HG03439 (cell line): Measurements from ENCODE around the gene MAP3K3.

ENCODE experiments used
- ATAC-seq: cut with Tn5 transposase; IDR thresholded peaks from one replicate; pipeline ENCODE4 v1.9.1; 2021; ENCODE audit warnings: mild to moderate bottlenecking, moderate library complexity; ENCODE audit not compliant: unreplicated experiment

Gene MAP3K3

DNA sequence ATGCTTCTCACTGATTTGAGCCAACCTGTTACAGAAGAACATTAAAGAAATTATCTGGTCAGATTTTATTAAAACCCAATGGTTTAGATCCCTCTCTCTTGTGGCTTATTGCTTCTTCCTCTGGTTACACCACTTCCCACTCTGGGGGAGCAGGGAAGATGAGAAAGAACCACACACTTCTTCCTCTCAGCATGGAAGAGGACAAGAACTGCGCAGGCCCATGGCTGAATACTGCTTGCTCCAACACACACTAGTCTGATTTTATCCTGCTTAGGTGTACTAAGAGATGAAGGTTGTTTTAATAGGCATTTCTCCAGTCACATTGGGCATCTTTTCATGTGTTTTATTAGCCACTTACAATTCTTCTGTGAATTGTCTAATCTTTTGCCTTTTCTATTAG is 27.6 kb downstream of the MAP3K3 start:
- ATAC-seq: no peak

GRCh38 chr17:63652106-63652505 is 29.9 kb downstream of the MAP3K3 start:
- ATAC-seq: no peak

DNA sequence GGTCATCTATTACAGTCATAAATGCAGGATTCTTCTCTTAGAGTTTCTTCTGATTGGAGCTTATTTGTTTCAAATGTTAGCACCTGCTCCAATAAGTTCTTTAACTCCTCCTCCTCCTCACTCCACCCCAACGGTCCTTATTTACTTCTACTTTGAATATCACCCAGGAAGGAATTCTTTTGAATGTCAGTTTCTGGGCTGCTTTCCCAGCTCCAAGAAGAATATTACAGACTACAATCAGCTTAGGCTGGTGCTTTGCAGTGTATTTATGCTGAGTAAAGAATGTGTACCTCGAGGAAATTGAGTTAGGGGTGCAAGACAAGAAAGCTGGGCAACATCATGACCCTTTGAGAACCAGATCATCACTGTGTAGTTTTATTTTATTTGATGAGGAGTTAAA is 30.8 kb downstream of the MAP3K3 start:
- ATAC-seq: no peak

GRCh38 chr17:63657786-63658185 is 35.6 kb downstream of the MAP3K3 start:
- ATAC-seq: no peak

- ATAC-seq: no peak
Measured at GRCh38 chr17:63658366-63658765, 36.1 kb downstream of the MAP3K3 start.

DNA sequence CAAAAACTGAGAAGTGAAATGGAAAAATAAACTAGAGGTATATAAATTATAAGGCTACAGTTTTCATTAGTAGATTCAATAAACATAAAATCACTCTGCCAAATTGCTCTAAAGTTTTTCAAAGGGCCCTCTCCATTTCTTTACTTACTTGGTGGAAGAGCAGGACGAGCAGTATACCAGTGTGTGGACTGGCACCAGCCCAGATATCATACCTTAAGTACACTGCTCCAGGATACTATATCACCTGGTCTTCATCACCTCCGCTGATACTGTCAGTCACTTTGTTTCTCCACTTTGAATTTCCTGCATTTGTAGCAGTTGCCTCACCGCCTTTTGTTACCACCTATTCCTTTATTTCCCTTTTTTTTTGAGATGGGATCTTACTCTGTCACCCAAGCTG is 37.6 kb downstream of the MAP3K3 start:
- ATAC-seq: no peak

GRCh38 chr17:63665527-63666214 is 43.5 kb downstream of the MAP3K3 start:
- ATAC-seq: no peak

- no peak for ATAC-seq
Measured at GRCh38 chr17:63672856-63673255, 50.6 kb downstream of the MAP3K3 start.

DNA sequence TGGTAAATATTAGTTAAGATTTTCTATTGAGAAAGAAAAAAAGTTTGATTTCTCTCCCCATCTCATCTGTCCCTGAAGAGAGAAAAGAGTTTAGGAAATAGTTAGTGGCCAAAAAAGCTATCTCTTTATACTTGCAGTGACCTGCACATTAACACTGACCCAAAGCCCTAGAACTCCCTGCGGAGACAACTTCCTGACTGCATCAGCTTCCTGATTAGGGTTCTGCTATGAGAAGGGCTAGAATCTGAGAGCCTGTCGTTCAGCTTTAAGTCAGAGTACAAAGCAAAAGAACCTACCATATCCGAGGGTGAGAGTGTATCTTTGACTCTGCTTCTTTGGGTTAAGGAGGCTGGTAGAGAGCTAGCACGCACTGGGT is 53.0 kb downstream of the MAP3K3 start:
- ATAC-seq: no peak

DNA sequence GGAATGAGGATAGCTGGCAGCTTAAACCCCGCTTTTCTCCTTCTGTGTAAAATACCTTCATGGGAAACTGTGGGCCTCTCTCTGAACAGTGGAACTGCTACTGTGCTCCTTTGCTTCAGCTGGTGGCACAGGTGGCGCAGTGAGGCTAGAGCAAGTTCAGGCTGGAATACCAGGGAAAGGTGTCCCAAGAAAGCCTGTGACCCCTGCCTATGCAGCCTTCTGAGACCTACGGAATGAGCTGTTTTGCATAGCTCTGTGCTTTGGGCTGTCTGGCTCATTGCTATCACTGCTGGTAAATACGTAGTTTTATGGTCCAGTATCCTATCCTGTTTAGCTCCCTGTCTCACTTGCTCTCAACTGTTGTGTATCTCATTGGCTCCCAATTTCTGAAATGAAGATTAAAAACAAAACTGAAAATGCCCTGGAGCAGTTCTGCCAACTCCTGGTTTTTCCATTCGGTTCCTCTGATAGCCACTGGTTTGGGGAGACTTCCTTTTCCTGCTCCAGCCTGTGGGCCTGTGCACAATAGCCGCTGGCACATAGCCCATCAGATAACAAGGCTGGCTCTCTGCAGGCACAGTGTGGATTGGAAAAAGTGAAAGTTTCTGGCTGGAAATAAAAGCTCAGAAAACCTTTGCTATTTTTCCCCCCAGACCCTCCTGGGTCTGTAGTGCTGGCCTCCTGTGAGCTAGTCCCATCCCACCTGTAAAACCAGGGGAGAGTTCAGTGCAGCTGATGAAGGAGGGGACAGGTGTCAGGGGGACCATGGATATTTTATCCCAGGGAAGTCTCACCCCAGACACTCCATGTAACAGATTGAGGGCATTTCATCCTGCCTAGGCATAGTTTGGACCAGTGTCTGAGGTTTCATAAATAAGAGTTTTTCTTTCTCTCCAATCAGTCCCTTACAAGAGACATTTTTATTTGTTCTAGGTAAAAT is 53.7 kb downstream of the MAP3K3 start:
- no peak for ATAC-seq

- no peak for ATAC-seq
Measured at GRCh38 chr17:63676584-63676983, 54.4 kb downstream of the MAP3K3 start.

DNA sequence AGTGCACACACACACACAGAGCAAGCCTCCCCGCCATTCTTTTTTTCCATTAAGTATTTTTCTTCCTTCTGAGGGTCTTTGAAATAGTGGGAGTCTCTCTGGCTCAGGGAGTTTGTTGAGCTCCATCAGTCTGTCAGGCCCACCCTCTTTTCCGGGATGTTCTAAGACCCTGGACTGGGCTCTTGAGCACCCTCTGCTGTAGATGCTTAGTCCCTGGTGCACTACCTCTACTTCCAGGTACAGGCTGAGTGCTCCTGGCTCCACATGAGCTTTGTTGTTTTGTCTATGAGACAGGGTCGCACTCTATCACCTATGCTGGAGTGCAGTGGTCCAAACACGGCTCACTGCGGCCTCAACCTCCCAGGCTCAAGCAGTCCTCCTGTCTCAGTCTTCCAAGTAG is 57.0 kb downstream of the MAP3K3 start:
- ATAC-seq: no peak

DNA sequence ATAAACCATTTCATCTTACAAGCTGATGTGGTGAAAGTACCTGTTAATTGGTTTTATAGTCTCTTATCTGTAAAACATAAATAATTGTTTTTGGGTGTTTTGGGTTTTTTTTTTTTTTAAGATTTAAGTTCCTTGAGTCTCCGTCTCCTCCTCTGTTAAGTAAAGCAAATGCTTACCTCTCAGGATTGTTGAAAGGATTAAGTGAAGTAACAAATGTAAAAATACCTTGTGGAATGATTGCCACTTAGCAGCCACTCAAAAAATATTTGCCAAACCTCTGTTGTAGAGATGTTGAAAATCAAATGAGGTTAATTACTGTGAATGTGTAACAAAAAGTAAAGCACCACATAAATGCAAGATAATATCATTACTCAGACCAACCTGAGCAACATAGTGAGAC is 58.5 kb downstream of the MAP3K3 start:
- no peak for ATAC-seq

DNA sequence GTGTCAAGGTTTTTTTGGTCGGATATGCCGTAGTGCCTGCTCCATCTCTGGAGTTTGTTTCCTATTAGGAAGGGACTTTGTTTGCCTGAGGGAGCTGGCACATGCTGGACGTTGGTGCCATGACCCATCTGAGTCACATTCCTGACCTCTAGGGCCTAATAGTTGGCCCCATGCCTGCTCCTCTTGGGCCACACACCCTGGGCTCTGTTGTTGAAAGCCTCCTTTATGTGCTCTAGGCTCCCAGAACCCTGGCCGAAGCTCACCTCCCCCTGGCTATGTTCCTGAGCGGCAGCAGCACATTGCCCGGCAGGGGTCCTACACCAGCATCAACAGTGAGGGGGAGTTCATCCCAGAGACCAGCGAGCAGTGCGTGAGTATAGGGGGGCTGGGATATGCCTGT is 59.3 kb downstream of the MAP3K3 start:
- no peak for ATAC-seq

DNA sequence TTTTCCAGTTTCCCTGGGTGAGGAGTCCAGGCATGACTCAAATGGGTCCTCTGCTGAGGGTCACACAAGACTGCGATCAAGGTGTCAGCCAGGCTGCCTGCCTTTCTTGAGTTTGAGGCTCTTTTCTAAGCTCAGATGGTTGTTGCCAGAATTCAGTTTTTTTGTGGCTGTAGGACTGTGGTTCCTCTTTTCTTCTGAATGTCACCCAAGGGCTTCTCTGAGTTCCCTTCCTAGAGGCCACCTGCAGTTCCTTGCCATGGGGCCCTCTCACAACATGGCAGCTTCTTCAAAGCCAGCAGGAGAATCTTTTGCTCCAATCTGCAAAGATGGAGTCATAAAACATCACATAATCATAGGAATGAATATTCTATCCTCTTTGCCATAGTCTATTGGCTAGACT is 60.2 kb downstream of the MAP3K3 start:
- ATAC-seq: no peak

- no peak for ATAC-seq
Measured at GRCh38 chr17:63682981-63683380, 60.8 kb downstream of the MAP3K3 start.

DNA sequence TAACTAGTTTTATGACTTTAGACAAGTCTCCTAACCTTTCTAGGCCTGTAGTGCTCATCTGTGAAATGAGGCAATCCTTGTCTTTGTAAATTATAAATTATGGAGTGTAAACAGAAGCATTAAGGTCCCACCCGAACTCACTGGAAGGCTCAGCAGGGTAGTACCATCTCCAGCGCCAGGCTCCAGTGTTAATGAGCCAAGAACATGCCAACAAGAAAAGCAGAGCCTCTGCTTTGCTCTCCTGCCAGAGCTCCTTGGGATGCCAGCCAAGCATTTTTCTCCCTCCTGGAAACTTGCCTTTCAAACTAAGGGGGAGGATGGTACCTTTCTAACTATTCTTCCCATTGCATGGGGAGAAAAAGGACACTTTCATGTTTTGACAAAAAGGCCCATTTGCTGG is 62.8 kb downstream of the MAP3K3 start:
- ATAC-seq: no peak

DNA sequence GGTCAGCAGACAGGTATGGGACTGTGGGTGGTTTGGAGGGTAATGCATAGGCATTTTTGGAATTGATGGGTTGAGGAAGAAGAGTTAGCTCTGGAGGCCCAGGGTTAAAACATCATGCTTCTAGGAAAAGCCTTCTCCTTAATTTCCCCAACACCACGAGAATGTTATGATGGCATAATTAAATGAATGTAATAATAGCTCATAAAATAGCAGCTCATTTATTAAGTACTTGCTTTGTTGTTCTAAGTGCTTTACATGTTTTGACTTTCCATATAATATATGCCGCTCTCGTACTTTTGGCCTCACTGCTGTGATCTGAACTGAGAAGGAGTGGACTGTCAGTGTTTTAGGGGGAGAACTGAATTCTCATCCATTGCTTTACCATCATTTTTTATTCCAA is 63.4 kb downstream of the MAP3K3 start:
- no peak for ATAC-seq

GRCh38 chr17:63686138-63686685 is 64.0 kb downstream of the MAP3K3 start:
- ATAC-seq: no peak

DNA sequence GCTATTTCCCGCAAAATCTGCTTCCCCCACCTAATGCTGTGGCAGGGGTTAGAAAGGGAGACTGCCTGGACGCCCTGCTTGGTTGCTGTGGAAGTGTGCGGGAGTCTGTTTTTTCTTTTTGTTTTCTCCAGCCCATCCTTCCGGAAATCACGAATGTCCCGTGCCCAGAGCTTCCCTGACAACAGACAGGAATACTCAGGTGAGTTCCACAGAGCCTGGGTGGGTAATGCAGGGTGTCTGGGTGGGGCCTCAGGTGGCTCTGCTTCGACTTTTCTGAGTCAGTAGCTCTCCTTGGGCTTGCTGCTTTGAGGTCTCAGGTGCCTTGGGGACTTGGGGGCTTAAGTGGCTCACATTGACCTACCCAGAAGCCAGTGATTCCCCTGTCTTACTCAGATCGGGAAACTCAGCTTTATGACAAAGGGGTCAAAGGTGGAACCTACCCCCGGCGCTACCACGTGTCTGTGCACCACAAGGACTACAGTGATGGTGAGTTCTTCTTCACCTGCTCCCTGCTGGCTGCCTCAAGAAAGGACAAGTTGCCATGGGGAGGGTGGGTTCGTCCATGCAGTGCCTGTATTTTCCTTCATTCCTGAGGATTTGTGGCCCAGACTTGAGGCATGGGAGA is 66.3 kb downstream of the MAP3K3 start:
- no peak for ATAC-seq

- ATAC-seq: no peak
Measured at GRCh38 chr17:63689479-63689878, 67.3 kb downstream of the MAP3K3 start.
